ENCODE results near the gene DBX1.

DBX1 gene

GRCh38 chr11:20161230-20161918 lies 1.1 kb upstream of the DBX1 start:
- no peak overlapping the region for H3K4me3 ChIP-seq (ENCODE audit: low read depth, low read length)
- DNase-seq (ENCODE audit: low read depth) = no peak
- TF ChIP-seq CTCF (IDR thresholded peaks at IDR 0.05; ENCODE audit: control insufficient read depth, extremely low read depth, insufficient read depth) = no peak

DNA sequence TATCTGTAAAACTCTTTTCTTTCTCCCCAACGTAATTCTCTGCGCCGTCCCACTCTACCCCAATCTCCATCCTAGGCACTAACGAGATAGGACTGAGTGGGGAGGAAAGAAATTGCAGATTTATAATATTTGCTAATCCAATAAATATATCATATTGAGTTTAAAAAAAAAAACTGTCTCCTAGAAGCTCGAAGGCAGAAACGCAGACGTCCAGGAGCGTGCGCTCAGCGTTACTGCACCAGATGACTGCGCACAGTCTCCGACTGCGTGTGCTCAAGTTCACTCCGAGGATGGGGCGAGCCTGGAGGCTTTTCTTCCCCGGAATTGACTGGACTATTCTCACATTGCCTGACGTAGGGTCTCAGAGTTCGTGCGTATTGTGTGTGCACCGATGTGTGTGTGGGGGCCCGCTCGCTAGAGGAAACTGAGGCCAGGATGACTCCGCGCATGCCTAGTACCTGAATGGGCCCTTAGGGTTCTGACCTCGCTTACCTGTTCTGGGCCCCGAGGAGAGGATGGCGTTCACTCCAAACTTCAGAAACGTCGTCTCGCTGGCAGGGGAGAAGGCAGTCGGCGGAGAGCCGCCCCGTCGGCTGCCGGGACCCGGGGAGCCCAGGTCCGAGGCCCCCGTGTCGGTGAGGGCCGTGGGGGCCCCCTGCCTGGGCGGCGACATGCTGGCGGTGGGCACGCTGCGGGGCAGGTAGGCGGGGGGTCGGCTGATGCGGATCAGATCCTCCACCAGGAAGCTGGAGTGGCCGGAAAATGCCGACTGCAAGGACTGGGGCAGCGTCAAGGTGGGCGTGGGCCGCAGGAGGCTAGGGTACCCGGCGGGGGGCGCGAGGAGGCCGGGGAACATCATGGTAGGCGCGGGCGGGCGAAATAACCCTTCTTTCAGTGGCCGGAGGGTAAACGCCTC lies 551 bp downstream of the DBX1 start:
- DNase-seq (ENCODE audit: low read depth) = no peak
- no peak overlapping the region for H3K4me3 ChIP-seq (ENCODE audit: low read depth, low read length)
- no peak for TF ChIP-seq CTCF (IDR thresholded peaks at IDR 0.05; ENCODE audit: control insufficient read depth, extremely low read depth, insufficient read depth)

- TF ChIP-seq CTCF (IDR thresholded peaks at IDR 0.05; ENCODE audit: control insufficient read depth, extremely low read depth, insufficient read depth) = no peak
- peak; percentile 15 for DNase-seq (ENCODE audit: low read depth)
- no peak overlapping the region for H3K4me3 ChIP-seq (ENCODE audit: low read depth, low read length)
These were observed 1.5 kb downstream of the DBX1 start for GRCh38 chr11:20158597-20159257.

GRCh38 chr11:20157728-20158127 lies 2.5 kb downstream of the DBX1 start:
- no peak overlapping the region for H3K4me3 ChIP-seq (ENCODE audit: low read depth, low read length)
- TF ChIP-seq CTCF (IDR thresholded peaks at IDR 0.05; ENCODE audit: control insufficient read depth, extremely low read depth, insufficient read depth) = no peak
- DNase-seq (ENCODE audit: low read depth) = no peak

GRCh38 chr11:20156876-20157613 lies 3.2 kb downstream of the DBX1 start:
- no peak overlapping the region for H3K4me3 ChIP-seq (ENCODE audit: low read depth, low read length)
- DNase-seq (ENCODE audit: low read depth) = no peak
- no peak for TF ChIP-seq CTCF (IDR thresholded peaks at IDR 0.05; ENCODE audit: control insufficient read depth, extremely low read depth, insufficient read depth)

GRCh38 chr11:20156280-20156875 lies 3.9 kb downstream of the DBX1 start:
- H3K4me3 ChIP-seq (ENCODE audit: low read depth, low read length) = no peak overlapping the region
- DNase-seq (ENCODE audit: low read depth) = no peak
- TF ChIP-seq CTCF (IDR thresholded peaks at IDR 0.05; ENCODE audit: control insufficient read depth, extremely low read depth, insufficient read depth) = no peak

All from LNCaP clone FGC (cell line).